ENCODE data around the gene CDC25B.

CDC25B gene

GRCh38 chr20:3795511-3796468, at the start of gene CDC25B (continued):
- TF ChIP-seq SCRT2 (tag by site-specific recombination; IDR thresholded peaks at IDR 0.05) (no peak), ZNF548 (tag by site-specific recombination; IDR thresholded peaks at IDR 0.05) (no peak)

GRCh38 chr20:3747471-3747870, 48.6 kb upstream of the CDC25B start:
- no peak overlapping the region for H3K4me3 ChIP-seq (ENCODE audit: low read depth, low read length)
- H3K27ac ChIP-seq (ENCODE audit: extremely low read depth, low read depth, low read length), result no peak overlapping the region
- ChIA-PET POLR2A (interaction anchor here (0.7 to 0.9 kb wide), 2 partner anchors 20 to 49 kb away, joined by 4 read pairs; partner anchors contain the start of genes ADISSP and CDC25B), CTCF (interaction anchor here (0.6 to 9.8 kb wide), 8 partner anchors 9 to 128 kb away, joined by 3 to 133 read pairs (median 3); partner anchors contain the start of gene ADISSP)
- peaks cover 0 to 12% of the 10 kb centered on the region in 2 experiments; a peak in 1 of 3 replicates for H3K36me3 ChIP-seq (ENCODE audit: control insufficient read depth in 2 of 2, insufficient read depth in 1 of 2, low read length in 2 of 2)
- no peaks in the 10 kb centered on the region for H3K9me3 ChIP-seq (ENCODE audit: control insufficient read depth, insufficient read depth, low read depth, low read length)
- peaks cover 4% of the 10 kb centered on the region; the same call in 1 of the 2 replicates for H3K4me1 ChIP-seq (ENCODE audit: control insufficient read depth, insufficient read depth, low read length)
- TF ChIP-seq SCRT2 (tag by site-specific recombination; IDR thresholded peaks at IDR 0.05) (no peak), ZNF10 (tag by site-specific recombination; IDR thresholded peaks at IDR 0.05) (no peak), SP7 (tag by site-specific recombination; IDR thresholded peaks at IDR 0.05) (no peak), ZNF629 (tag by site-specific recombination; IDR thresholded peaks at IDR 0.05) (no peak), ZNF169 (tag by site-specific recombination; IDR thresholded peaks at IDR 0.05) (no peak), ZNF776 (tag by site-specific recombination; IDR thresholded peaks at IDR 0.05; ENCODE audit: borderline replicate concordance) (no peak), ZFP41 (tag by site-specific recombination; IDR thresholded peaks at IDR 0.05; ENCODE audit: borderline replicate concordance) (no peak), OSR2 (tag by site-specific recombination; IDR thresholded peaks at IDR 0.05) (no peak), HOXA7 (CRISPR knock-in tag; IDR thresholded peaks at IDR 0.05; ENCODE audit: borderline replicate concordance) (no peak), ZNF660 (tag by site-specific recombination; IDR thresholded peaks at IDR 0.05) (no peak), ZNF292 (tag by site-specific recombination; IDR thresholded peaks at IDR 0.05; ENCODE audit: borderline replicate concordance, low read depth) (no peak), ZNF549 (tag by site-specific recombination; IDR thresholded peaks at IDR 0.05) (no peak), CTCF (tag by site-specific recombination; IDR thresholded peaks at IDR 0.05) (no peak), ZNF707 (tag by site-specific recombination; IDR thresholded peaks at IDR 0.05) (no peak)
- TF ChIP-seq, protein P1, sequence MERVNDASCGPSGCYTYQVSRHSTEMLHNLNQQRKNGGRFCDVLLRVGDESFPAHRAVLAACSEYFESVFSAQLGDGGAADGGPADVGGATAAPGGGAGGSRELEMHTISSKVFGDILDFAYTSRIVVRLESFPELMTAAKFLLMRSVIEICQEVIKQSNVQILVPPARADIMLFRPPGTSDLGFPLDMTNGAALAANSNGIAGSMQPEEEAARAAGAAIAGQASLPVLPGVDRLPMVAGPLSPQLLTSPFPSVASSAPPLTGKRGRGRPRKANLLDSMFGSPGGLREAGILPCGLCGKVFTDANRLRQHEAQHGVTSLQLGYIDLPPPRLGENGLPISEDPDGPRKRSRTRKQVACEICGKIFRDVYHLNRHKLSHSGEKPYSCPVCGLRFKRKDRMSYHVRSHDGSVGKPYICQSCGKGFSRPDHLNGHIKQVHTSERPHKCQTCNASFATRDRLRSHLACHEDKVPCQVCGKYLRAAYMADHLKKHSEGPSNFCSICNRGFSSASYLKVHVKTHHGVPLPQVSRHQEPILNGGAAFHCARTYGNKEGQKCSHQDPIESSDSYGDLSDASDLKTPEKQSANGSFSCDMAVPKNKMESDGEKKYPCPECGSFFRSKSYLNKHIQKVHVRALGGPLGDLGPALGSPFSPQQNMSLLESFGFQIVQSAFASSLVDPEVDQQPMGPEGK (tag by site-specific recombination; IDR thresholded peaks at IDR 0.05), result no peak
- TF ChIP-seq, protein P2, sequence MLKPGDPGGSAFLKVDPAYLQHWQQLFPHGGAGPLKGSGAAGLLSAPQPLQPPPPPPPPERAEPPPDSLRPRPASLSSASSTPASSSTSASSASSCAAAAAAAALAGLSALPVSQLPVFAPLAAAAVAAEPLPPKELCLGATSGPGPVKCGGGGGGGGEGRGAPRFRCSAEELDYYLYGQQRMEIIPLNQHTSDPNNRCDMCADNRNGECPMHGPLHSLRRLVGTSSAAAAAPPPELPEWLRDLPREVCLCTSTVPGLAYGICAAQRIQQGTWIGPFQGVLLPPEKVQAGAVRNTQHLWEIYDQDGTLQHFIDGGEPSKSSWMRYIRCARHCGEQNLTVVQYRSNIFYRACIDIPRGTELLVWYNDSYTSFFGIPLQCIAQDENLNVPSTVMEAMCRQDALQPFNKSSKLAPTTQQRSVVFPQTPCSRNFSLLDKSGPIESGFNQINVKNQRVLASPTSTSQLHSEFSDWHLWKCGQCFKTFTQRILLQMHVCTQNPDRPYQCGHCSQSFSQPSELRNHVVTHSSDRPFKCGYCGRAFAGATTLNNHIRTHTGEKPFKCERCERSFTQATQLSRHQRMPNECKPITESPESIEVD (tag by site-specific recombination; IDR thresholded peaks at IDR 0.05), result no peak
- TF ChIP-seq, protein P3, sequence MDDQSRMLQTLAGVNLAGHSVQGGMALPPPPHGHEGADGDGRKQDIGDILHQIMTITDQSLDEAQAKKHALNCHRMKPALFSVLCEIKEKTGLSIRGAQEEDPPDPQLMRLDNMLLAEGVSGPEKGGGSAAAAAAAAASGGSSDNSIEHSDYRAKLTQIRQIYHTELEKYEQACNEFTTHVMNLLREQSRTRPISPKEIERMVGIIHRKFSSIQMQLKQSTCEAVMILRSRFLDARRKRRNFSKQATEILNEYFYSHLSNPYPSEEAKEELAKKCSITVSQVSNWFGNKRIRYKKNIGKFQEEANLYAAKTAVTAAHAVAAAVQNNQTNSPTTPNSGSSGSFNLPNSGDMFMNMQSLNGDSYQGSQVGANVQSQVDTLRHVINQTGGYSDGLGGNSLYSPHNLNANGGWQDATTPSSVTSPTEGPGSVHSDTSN (CRISPR knock-in tag; IDR thresholded peaks at IDR 0.05), result no peak

Data from HEK293 (cell line).